Measurements from ENCODE around the gene TRIOBP.

TRIOBP gene

DNA sequence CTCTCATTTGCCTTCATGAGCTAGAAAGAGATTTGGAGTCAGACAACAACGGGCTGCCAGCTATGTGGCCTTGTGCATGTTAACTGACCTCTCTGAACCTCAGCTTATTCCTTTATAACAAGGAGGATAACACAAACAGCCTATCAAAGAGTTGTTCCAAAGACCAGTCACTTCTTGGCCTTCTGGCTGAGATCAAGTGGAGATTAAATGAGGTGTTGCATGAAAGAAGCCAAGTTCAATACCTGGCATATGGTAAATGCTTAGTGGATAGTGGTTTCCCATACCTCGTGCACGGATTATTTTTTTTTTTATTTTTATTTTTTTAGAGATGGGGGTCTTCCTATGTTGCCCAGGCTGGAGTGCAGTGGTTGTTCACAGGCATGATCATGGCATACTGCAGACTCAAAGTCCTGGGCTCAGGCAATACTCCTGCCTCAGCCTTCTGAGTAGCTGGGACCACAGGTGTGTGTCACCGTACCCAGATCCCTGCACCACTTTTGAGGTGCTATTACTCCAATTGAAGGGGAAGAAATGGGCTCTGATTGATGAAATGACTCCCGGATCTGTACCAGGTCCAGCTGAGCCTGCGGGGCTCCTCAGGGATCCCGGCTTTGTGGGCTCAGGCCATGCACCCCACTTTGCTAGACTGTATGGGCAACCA, 16.5 kb upstream of the TRIOBP start:
- H3K36me3 ChIP-seq (ENCODE audit: control insufficient read depth in 2 of 2, insufficient read depth in 1 of 2, low read length in 2 of 2) = no peaks in the 10 kb centered on the region
- peaks cover 4% of the 10 kb centered on the region; the same call in 1 of the 2 replicates for H3K4me1 ChIP-seq (ENCODE audit: control insufficient read depth, insufficient read depth, low read length)
- H3K4me3 ChIP-seq (ENCODE audit: low read depth, low read length) = no peak overlapping the region
- CTCF ChIA-PET = interaction anchor here (0.7 to 15.8 kb wide), 16 partner anchors 10 to 140 kb away, joined by 3 to 353 read pairs (median 5); partner anchors contain the start of genes PDXP and SH3BP1
- POLR2A ChIA-PET = interaction anchor here (1.5 to 1.9 kb wide), 2 partner anchors 22 to 37 kb away, joined by 12 to 14 read pairs; partner anchors contain the start of gene PDXP
- TF ChIP-seq, protein P1, sequence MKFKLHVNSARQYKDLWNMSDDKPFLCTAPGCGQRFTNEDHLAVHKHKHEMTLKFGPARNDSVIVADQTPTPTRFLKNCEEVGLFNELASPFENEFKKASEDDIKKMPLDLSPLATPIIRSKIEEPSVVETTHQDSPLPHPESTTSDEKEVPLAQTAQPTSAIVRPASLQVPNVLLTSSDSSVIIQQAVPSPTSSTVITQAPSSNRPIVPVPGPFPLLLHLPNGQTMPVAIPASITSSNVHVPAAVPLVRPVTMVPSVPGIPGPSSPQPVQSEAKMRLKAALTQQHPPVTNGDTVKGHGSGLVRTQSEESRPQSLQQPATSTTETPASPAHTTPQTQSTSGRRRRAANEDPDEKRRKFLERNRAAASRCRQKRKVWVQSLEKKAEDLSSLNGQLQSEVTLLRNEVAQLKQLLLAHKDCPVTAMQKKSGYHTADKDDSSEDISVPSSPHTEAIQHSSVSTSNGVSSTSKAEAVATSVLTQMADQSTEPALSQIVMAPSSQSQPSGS (tag by site-specific recombination; IDR thresholded peaks at IDR 0.05; ENCODE audit: low read depth) = no peak
- TF ChIP-seq ZNF366 (tag by site-specific recombination; conservative IDR thresholded peaks at IDR 0.05) = no peak
- TF ChIP-seq, protein P2, sequence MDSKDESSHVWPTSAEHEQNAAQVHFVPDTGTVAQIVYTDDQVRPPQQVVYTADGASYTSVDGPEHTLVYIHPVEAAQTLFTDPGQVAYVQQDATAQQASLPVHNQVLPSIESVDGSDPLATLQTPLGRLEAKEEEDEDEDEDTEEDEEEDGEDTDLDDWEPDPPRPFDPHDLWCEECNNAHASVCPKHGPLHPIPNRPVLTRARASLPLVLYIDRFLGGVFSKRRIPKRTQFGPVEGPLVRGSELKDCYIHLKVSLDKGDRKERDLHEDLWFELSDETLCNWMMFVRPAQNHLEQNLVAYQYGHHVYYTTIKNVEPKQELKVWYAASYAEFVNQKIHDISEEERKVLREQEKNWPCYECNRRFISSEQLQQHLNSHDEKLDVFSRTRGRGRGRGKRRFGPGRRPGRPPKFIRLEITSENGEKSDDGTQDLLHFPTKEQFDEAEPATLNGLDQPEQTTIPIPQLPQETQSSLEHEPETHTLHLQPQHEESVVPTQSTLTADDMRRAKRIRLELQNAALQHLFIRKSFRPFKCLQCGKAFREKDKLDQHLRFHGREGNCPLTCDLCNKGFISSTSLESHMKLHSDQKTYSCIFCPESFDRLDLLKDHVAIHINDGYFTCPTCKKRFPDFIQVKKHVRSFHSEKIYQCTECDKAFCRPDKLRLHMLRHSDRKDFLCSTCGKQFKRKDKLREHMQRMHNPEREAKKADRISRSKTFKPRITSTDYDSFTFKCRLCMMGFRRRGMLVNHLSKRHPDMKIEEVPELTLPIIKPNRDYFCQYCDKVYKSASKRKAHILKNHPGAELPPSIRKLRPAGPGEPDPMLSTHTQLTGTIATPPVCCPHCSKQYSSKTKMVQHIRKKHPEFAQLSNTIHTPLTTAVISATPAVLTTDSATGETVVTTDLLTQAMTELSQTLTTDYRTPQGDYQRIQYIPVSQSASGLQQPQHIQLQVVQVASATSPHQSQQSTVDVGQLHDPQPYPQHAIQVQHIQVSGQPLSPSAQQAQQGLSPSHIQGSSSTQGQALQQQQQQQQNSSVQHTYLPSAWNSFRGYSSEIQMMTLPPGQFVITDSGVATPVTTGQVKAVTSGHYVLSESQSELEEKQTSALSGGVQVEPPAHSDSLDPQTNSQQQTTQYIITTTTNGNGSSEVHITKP (tag by site-specific recombination; IDR thresholded peaks at IDR 0.05) = no peak
- TF ChIP-seq IKZF3 (tag by site-specific recombination; IDR thresholded peaks at IDR 0.05) = no peak
- H3K9me3 ChIP-seq (ENCODE audit: control insufficient read depth, insufficient read depth, low read depth, low read length) = no peaks in the 10 kb centered on the region
- no peak overlapping the region for H3K27ac ChIP-seq (ENCODE audit: extremely low read depth, low read depth, low read length)

DNA sequence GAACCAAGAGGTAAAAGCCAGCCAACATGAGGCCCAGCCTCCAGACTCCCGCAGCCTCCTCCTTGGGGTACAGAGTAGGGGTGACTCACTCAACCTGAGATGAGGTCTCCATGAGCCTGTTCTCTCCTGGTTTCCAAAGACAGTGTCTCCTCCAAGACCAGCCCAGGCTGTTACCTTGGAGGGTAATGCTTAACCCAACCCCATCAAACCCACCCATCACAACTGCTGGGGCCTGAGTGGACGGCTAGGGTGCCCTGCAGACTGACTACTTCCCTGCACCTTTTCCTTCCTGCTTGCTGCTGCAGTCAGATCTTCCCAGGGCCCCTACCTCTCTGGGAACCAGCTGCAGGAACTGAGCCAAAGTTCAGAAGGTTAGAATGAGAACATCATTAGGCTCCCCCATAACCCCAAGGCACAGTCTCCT, 15.8 kb upstream of the TRIOBP start:
- Histone ChIP-seq H3K4me1 (ENCODE audit: control insufficient read depth, insufficient read depth, low read length) (peaks cover 4% of the 10 kb centered on the region; the same call in 1 of the 2 replicates), H3K36me3 (ENCODE audit: control insufficient read depth in 2 of 2, insufficient read depth in 1 of 2, low read length in 2 of 2) (no peaks in the 10 kb centered on the region), H3K4me3 (ENCODE audit: low read depth, low read length) (no peak overlapping the region), H3K27ac (ENCODE audit: extremely low read depth, low read depth, low read length) (no peak overlapping the region), H3K9me3 (ENCODE audit: control insufficient read depth, insufficient read depth, low read depth, low read length) (no peaks in the 10 kb centered on the region)
- POLR2A ChIA-PET = interaction anchor here (1.1 to 1.5 kb wide), 5 partner anchors 10 to 73 kb away, joined by 7 to 13 read pairs (median 9); partner anchors contain the start of genes GGA1 and PDXP
- CTCF ChIA-PET = interaction anchor here (0.7 to 15.8 kb wide), 21 partner anchors 11 to 141 kb away, joined by 3 to 353 read pairs (median 4); partner anchors contain the start of genes PDXP, SH3BP1 and TRIOBP
- TF ChIP-seq, protein P3, sequence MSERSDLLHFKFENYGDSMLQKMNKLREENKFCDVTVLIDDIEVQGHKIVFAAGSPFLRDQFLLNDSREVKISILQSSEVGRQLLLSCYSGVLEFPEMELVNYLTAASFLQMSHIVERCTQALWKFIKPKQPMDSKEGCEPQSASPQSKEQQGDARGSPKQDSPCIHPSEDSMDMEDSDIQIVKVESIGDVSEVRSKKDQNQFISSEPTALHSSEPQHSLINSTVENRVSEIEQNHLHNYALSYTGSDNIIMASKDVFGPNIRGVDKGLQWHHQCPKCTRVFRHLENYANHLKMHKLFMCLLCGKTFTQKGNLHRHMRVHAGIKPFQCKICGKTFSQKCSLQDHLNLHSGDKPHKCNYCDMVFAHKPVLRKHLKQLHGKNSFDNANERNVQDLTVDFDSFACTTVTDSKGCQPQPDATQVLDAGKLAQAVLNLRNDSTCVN (tag by site-specific recombination; optimal IDR thresholded peaks at IDR 0.05) = peak; percentile 12
- TF ChIP-seq ZNF426 (tag by site-specific recombination; IDR thresholded peaks at IDR 0.05) (no peak), ZNF623 (tag by site-specific recombination; IDR thresholded peaks at IDR 0.05) (no peak), ZNF530 (tag by site-specific recombination; IDR thresholded peaks at IDR 0.05; ENCODE audit: low read depth) (no peak)

DNA sequence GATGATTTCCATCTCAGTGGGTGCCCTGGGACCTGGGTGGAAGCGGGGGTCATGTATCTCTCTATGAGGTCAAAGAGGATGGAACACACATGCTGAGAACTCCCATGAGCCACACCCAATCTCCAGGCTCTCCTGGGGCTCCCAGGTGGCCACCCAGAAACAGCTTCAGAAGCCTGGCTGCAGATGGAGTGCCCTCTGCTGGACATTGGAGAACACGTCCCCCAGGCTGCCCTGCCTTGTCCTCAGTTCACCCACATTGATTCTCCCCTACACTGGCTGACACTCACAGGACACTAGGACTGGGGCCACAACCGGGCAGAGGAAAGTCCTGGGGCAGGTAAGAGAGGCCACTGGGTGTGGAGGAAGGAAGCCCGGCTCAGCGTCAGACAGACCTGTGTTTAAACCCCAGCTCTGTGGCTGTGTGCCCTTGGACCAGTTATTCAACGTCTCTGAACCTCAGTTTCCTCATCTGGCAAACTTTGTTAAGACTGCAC, 15.2 kb upstream of the TRIOBP start:
- Histone ChIP-seq H3K4me3 (ENCODE audit: low read depth, low read length) (no peak overlapping the region), H3K36me3 (ENCODE audit: control insufficient read depth in 2 of 2, insufficient read depth in 1 of 2, low read length in 2 of 2) (no peaks in the 10 kb centered on the region), H3K4me1 (ENCODE audit: control insufficient read depth, insufficient read depth, low read length) (peaks cover 4% of the 10 kb centered on the region; the same call in 1 of the 2 replicates), H3K27ac (ENCODE audit: extremely low read depth, low read depth, low read length) (no peak overlapping the region), H3K9me3 (ENCODE audit: control insufficient read depth, insufficient read depth, low read depth, low read length) (no peaks in the 10 kb centered on the region)
- ChIA-PET CTCF (interaction anchor here (0.6 to 15.8 kb wide), 24 partner anchors 9 to 141 kb away, joined by 3 to 353 read pairs (median 4); partner anchors contain the start of genes PDXP, SH3BP1 and TRIOBP), POLR2A (interaction anchor here (0.7 to 1.5 kb wide), 6 partner anchors 10 to 74 kb away, joined by 3 to 13 read pairs (median 8); partner anchors contain the start of genes GGA1 and PDXP)
- TF ChIP-seq KLF1 (tag by site-specific recombination; IDR thresholded peaks at IDR 0.05) (peak; percentile 67), ZNF76 (tag by site-specific recombination; IDR thresholded peaks at IDR 0.05; ENCODE audit: borderline replicate concordance, low read depth) (peak; percentile 60; the same call in 1 of the 2 replicates), ZIC2 (tag by site-specific recombination; IDR thresholded peaks at IDR 0.05) (peak; percentile 56), ZNF560 (tag by site-specific recombination; IDR thresholded peaks at IDR 0.05; ENCODE audit: borderline replicate concordance) (no peak), SP7 (tag by site-specific recombination; IDR thresholded peaks at IDR 0.05) (peak; percentile 32), ZNF121 (tag by site-specific recombination; IDR thresholded peaks at IDR 0.05) (no peak)
- TF ChIP-seq, protein P4, sequence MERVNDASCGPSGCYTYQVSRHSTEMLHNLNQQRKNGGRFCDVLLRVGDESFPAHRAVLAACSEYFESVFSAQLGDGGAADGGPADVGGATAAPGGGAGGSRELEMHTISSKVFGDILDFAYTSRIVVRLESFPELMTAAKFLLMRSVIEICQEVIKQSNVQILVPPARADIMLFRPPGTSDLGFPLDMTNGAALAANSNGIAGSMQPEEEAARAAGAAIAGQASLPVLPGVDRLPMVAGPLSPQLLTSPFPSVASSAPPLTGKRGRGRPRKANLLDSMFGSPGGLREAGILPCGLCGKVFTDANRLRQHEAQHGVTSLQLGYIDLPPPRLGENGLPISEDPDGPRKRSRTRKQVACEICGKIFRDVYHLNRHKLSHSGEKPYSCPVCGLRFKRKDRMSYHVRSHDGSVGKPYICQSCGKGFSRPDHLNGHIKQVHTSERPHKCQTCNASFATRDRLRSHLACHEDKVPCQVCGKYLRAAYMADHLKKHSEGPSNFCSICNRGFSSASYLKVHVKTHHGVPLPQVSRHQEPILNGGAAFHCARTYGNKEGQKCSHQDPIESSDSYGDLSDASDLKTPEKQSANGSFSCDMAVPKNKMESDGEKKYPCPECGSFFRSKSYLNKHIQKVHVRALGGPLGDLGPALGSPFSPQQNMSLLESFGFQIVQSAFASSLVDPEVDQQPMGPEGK (tag by site-specific recombination; IDR thresholded peaks at IDR 0.05) = peak; percentile 40; the same call in 1 of the 2 replicates
- TF ChIP-seq, protein P2 (tag by site-specific recombination; IDR thresholded peaks at IDR 0.05) = no peak

All from HEK293 (cell line).